NCI-H146 (cell line): ENCODE results near the gene CTSK.

Experiments used
- DNase-seq: peaks from one replicate; lab custom pipeline; 2025; lab: John Stamatoyannopoulos, UW

The CTSK gene

GRCh38 chr1:150760013-150760412, 48.0 kb downstream of the CTSK start:
- DNase-seq: no peak

- DNase-seq: no peak
Measured at GRCh38 chr1:150753416-150753815, 54.6 kb downstream of the CTSK start.

- DNase-seq: no peak
Measured at GRCh38 chr1:150751443-150751842, 56.6 kb downstream of the CTSK start.

DNA sequence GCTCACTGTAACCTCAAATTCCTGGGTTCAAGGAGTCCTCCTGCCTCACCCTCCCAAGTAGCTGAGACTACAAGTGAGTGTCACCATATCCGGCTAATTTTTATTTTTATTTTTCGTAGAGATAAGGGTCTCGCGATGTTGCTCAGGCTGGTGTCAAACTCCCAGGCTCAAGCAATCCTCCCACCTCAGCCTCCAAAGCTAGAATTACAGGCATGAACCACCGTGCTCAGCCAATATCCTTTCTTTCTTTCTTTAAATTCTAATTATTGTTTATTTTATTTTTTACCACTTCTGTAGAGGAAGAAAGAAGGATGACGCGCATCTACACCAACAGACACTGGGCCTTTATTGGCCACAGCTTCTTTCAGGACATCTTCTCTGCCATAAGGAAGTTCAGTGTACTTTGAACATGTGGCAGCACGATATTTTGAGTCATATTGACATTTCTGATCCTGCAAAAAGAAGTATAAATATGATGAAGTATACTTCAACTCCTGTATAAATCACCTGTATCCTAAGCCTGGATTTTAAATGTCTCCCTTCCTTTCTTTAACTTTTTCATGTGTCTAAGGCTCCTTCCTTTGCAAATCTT, 58.2 kb downstream of the CTSK start:
- no peak for DNase-seq

- DNase-seq: no peak
Measured at GRCh38 chr1:150748878-150749719, 59.0 kb downstream of the CTSK start.
